A549 (cell line): ENCODE measurements around the gene WDR19. TPM values are rescaled to one million over a fixed set of nuclear protein-coding genes. Genes with fewer than 3 reads are reported as not detected.
A peak's percentile ranks its signal among the peaks of the same experiment; 100 is the strongest.

Experiments
- ATAC-seq, 2 experiments: fragments of 200-7000 bp in 1 of 2; fragments of >200 bp in 1 of 2; cut with Nextera tagmentation in 1 of 2; cut with Tn5 transposase in 1 of 2; 3 replicates each; pipeline versions ENCODE4 v1.8.0 to v1.9.1; 2018 to 2020; ENCODE audit warnings: mild to moderate bottlenecking in 1 of 2, moderate library complexity in 1 of 2
- CTCF ChIA-PET: fragments of 300-600 bp; sonication (Branson Sonifier 250); formaldehyde crosslinking; extraction: SDS; loops from one replicate; lab custom pipeline; 2021; ENCODE audit warnings: antibody characterized with exemption, inconsistent platforms; lab: Yijun Ruan, JAX
- POLR2A ChIA-PET: fragments of 350-600 bp; formaldehyde crosslinking; extraction: SDS; loops from one replicate; lab custom pipeline; 2021; ENCODE audit warnings: antibody characterized with exemption, inconsistent platforms; lab: Yijun Ruan, JAX
- DNase-seq, 2 experiments: peaks; one replicate each; pipeline versions ENCODE4 v3.0.0 to v3.0.0-alpha.2; 2011 to 2016; ENCODE audit warnings: low read depth in 1 of 2, low spot score in 1 of 2
- FAIRE-seq: peaks from 2 replicates; lab custom pipeline; 2011; peaks lifted over from hg19 to GRCh38; lab: Jason Lieb, UNC
- H3K27ac ChIP-seq, 2 experiments: fragments of >200 bp; sonication (Bioruptor Twin); formaldehyde crosslinking; 3 replicates each; pipeline ENCODE4 v1.5.1; 2016 to 2017
- H3K4me1 ChIP-seq: fragments of >200 bp; sonication (Bioruptor Twin); formaldehyde crosslinking; 3 replicates; pipeline ENCODE4 v1.6.1; 2016
- H3K4me2 ChIP-seq: fragments of >200 bp; sonication (Bioruptor Twin); formaldehyde crosslinking; 3 replicates; pipeline ENCODE4 v1.6.1; 2016
- H3K4me3 ChIP-seq: fragments of >200 bp; sonication (Bioruptor Twin); formaldehyde crosslinking; 3 replicates; pipeline ENCODE4 v1.5.1; 2016
- H3K9me3 ChIP-seq: fragments of >200 bp; sonication (Bioruptor Twin); formaldehyde crosslinking; 3 replicates; pipeline ENCODE4 v1.6.1; 2016
- CBX2 ChIP-seq: fragments of 200-600 bp; sonication (generic); IDR thresholded peaks from 2 replicates; pipeline ENCODE4 v1.6.1; 2016; ENCODE audit warnings: low read depth, mild to moderate bottlenecking, borderline replicate concordance
- CEBPB ChIP-seq, 2 experiments: fragments of >200 bp in 1 of 2; sonication (Bioruptor Twin) in 1 of 2; formaldehyde crosslinking in 1 of 2; IDR thresholded peaks; 2 replicates each; pipeline ENCODE4 v1.6.1; 2012 to 2016
- EP300 ChIP-seq, 2 experiments: fragments of >200 bp; sonication (Bioruptor Twin); formaldehyde crosslinking; IDR thresholded peaks; 2 replicates in 1 of 2; 3 replicates in 1 of 2; pipeline ENCODE4 v1.6.1; 2016 to 2017
- ESRRA ChIP-seq: fragments of 150-350 bp; IDR thresholded peaks from 2 replicates; pipeline ENCODE4 v1.6.1; 2014; ENCODE audit warnings: mild to moderate bottlenecking, low read length, borderline replicate concordance
- HDAC2 ChIP-seq: fragments of 200-600 bp; sonication (generic); IDR thresholded peaks from 2 replicates; pipeline ENCODE4 v1.6.1; 2016
- HOXB13 ChIP-seq: fragments of 250-450 bp; sonication (Bioruptor Pico); IDR thresholded peaks from 2 replicates; pipeline ENCODE4 v1.5.0; 2020; ENCODE audit warnings: low read depth, mild to moderate bottlenecking, moderate library complexity
- HOXB5 ChIP-seq: fragments of 250-450 bp; sonication (Bioruptor Pico); IDR thresholded peaks from 2 replicates; pipeline ENCODE4 v1.5.0; 2020; ENCODE audit warnings: mild to moderate bottlenecking, moderate library complexity
- JUNB ChIP-seq: fragments of >200 bp; sonication (Bioruptor Twin); formaldehyde crosslinking; IDR thresholded peaks from 2 replicates; pipeline ENCODE4 v1.6.1; 2016
- KDM5A ChIP-seq: fragments of 200-600 bp; sonication (generic); IDR thresholded peaks from 2 replicates; pipeline ENCODE4 v1.6.1; 2016; ENCODE audit warnings: antibody characterized with exemption, mild to moderate bottlenecking
- MAFK ChIP-seq: fragments of 450-650 bp; IDR thresholded peaks from 2 replicates; pipeline ENCODE4 v1.6.1; 2014; ENCODE audit not compliant: partially characterized antibody
- MYC ChIP-seq: IDR thresholded peaks from 2 replicates; pipeline ENCODE4 v1.6.1; 2012; ENCODE audit warnings: mild to moderate bottlenecking, inconsistent platforms, low read length, improper control_type of control experiment, borderline replicate concordance
- NPAS2 ChIP-seq: fragments of 250-450 bp; sonication (Bioruptor Pico); IDR thresholded peaks from 2 replicates; pipeline ENCODE4 v1.8.0; 2022; ENCODE audit warnings: mild to moderate bottlenecking, moderate library complexity, borderline replicate concordance
- NR3C1 ChIP-seq: fragments of >200 bp; sonication (Bioruptor Twin); formaldehyde crosslinking; IDR thresholded peaks from 3 replicates; pipeline ENCODE4 v1.6.1; 2017
- POLR2A ChIP-seq: IDR thresholded peaks from 2 replicates; pipeline ENCODE4 v1.6.1; 2012; ENCODE audit warnings: mild to moderate bottlenecking, low read length
- RARB ChIP-seq: fragments of 250-450 bp; sonication (Bioruptor Pico); IDR thresholded peaks from 2 replicates; pipeline ENCODE4 v1.8.0; 2021; ENCODE audit warnings: mild to moderate bottlenecking, moderate library complexity
- RFX5 ChIP-seq: fragments of 450-650 bp; IDR thresholded peaks from 2 replicates; pipeline ENCODE4 v1.7.1; 2014; ENCODE audit warnings: antibody characterized with exemption, mild to moderate bottlenecking, moderate library complexity
- SREBF2 ChIP-seq: fragments of 450-650 bp; IDR thresholded peaks from 2 replicates; pipeline ENCODE4 v1.6.1; 2014; ENCODE audit warnings: mild to moderate bottlenecking, moderate library complexity
- TFCP2L1 ChIP-seq: fragments of 250-450 bp; sonication (Bioruptor Pico); IDR thresholded peaks from 2 replicates; pipeline ENCODE4 v1.5.0; 2021; ENCODE audit warnings: mild to moderate bottlenecking
- ZC3H11A ChIP-seq: fragments of 450-650 bp; IDR thresholded peaks from 2 replicates; pipeline ENCODE4 v1.6.1; 2014; ENCODE audit warnings: antibody characterized with exemption, mild to moderate bottlenecking
- ZFP36 ChIP-seq: fragments of 450-650 bp; IDR thresholded peaks from 2 replicates; pipeline ENCODE4 v1.6.1; 2014; ENCODE audit warnings: borderline replicate concordance; ENCODE audit not compliant: partially characterized antibody
- WGBS: methylation state at CpG from one replicate; pipeline ENCODE4 v1.1.6; 2017; ENCODE audit errors: missing lambda C conversion rate; 5-methylcytosine and 5-hydroxymethylcytosine counted together
- polyA plus RNA-seq, 4 experiments: library from polyadenylated mRNA; depleted of rRNA in 3 of 4; stranded (reverse); fragments of >200 nt; fragmentation: RNase III in 1 of 4; extraction: RNeasy Plus Mini Kit Qiagen cat#74134 plus additional on column Dnase treatment in 1 of 4; gene quantifications; 2 replicates in 3 of 4; 3 replicates in 1 of 4; pipeline ENCODE4 v1.2.3, GENCODE V29; 2011 to 2017
- TF ChIP-seq, protein P1 (sequence below): fragments of >200 bp; sonication (Bioruptor Twin); formaldehyde crosslinking; IDR thresholded peaks from 3 replicates; pipeline ENCODE4 v1.6.1; 2016
- TF ChIP-seq, protein P2 (sequence below): fragments of 250-450 bp; sonication (Bioruptor Pico); IDR thresholded peaks from 2 replicates; pipeline ENCODE4 v1.5.0; 2021; ENCODE audit warnings: mild to moderate bottlenecking, moderate library complexity, borderline replicate concordance
- TF ChIP-seq, protein P3 (sequence below): fragments of 450-650 bp; IDR thresholded peaks from 2 replicates; pipeline ENCODE4 v1.6.1; 2014; ENCODE audit warnings: antibody characterized with exemption
- TF ChIP-seq, protein P4 (sequence below): fragments of 200-600 bp; sonication (generic); IDR thresholded peaks from 2 replicates; pipeline ENCODE4 v1.6.1; 2016; ENCODE audit warnings: antibody characterized with exemption, mild to moderate bottlenecking, moderate library complexity

The WDR19 gene
- polyA plus RNA-seq, 2 of the 4 experiments (the other 2 are of a cell fraction) = 12.1 to 30.1 TPM

DNA sequence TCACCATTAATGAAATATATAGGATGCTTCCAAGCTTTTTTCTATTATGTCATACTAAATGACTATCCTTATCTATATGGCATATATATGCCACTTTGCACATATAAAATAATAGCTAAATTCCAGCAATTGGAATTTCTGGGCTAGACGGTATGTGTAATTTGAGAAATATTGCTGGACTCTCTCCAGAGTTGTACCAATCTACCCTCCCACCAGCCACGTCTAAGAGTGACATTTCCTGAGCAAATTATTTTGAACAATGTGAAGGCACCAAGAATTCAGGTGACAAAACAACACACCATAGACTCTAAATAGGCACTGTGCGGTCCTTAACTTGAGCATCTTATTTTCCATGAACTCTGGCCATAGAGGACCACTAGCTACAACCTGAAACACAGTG is 121.5 kb downstream of the WDR19 start:
- CTCF ChIA-PET = interaction anchor here (1.3 kb wide), 1 partner anchor 107 kb away, joined by 3 read pairs; no protein-coding TSS in a partner anchor
- ATAC-seq = no peak
- no peak for TF ChIP-seq HOXB5
- no peak for TF ChIP-seq RFX5
- TF ChIP-seq CEBPB (IDR thresholded peaks at IDR 0.05) = no peak
- TF ChIP-seq CBX2 = no peak
- TF ChIP-seq, protein P1, sequence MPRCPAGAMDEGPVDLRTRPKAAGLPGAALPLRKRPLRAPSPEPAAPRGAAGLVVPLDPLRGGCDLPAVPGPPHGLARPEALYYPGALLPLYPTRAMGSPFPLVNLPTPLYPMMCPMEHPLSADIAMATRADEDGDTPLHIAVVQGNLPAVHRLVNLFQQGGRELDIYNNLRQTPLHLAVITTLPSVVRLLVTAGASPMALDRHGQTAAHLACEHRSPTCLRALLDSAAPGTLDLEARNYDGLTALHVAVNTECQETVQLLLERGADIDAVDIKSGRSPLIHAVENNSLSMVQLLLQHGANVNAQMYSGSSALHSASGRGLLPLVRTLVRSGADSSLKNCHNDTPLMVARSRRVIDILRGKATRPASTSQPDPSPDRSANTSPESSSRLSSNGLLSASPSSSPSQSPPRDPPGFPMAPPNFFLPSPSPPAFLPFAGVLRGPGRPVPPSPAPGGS = no peak
- TF ChIP-seq KDM5A = no peak
- TF ChIP-seq, all 56 proteins: peak for 0
- Histone ChIP-seq H3K4me1 (peaks cover 19% of the 10 kb centered on the region), H3K4me3 (no peak overlapping the region), H3K9me3 (no peaks in the 10 kb centered on the region), H3K27ac (peak overlapping the region in 1 of 2 experiments; percentile 80; a peak in 4 of 6 replicates), H3K4me2 (no peak overlapping the region)
- FAIRE-seq = no peak
- no peak for DNase-seq
- POLR2A ChIA-PET = no interaction called here
- WGBS = 89% methylated on average over 3 of the region's 3 CpGs

DNA sequence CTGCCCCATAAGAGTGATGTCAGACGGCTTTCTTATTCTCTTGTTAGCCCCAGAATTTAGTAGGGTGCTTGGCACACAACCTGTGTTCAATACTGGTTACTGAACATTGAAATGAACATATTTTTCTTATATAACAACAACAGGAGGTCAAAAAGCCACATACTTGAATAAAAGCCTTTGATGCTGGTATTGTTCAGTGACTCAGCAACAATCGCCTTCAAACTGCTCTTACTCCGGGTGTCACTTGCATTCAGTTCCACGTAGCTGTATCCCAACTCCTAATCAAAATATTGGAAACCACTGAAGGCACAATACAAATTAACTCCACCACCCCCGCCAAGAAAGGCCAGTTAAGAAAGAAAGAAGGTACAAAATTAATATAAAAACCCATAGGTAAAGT is 122.3 kb downstream of the WDR19 start:
- WGBS = 59% methylated on average over 5 of the region's 5 CpGs
- Histone ChIP-seq H3K9me3 (no peaks in the 10 kb centered on the region), H3K4me3 (no peak overlapping the region), H3K27ac (peak overlapping the region; percentile 50 to 80), H3K4me1 (peaks cover 19% of the 10 kb centered on the region), H3K4me2 (peak overlapping the region; percentile 27)
- CTCF ChIA-PET = no interaction called here
- ATAC-seq (no peak), FAIRE-seq (no peak), DNase-seq (peak in 1 of 2 experiments; percentile 16)
- TF ChIP-seq MYC (no peak), MAFK (peak; percentile 30)
- POLR2A ChIA-PET = no interaction called here

DNA sequence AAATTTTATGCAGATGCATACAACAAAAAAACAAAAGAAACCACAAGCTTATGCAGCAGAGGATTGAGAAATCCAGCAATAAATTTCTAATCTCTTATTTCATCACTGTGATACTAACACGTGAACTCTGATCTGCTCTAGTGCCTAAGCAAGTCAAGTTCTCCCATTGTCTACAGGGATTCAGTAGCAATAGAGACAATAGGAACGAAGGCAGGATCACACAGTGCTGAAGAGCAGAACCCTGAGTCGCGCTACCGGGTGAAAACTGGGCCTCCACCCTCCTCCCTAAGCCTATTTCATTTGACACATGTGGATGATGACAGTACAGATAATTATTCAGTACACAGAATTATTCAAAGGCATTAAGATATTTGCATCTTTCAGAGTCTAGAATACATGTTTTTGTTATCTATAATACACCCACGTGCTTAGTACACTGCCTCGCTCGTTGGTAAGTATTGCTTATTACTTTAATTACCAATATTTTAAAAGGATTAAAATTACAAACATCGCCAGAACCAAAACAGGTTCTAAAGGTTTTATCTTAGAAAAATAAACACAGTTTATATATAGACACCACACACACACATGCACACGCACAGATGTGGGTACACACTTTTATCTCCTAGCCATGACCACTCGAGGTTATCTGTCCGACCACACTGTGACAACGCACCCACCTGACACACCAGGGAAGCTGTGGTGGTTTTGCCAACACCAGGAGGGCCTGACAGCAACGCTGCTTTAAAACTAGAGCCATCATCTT is 123.8 kb downstream of the WDR19 start:
- Histone ChIP-seq H3K4me3 (no peak overlapping the region), H3K9me3 (no peaks in the 10 kb centered on the region), H3K27ac (0 out of 6 replicates have a peak overlapping the region, but pooled peaks of 1 of the 2 experiments have one; percentile 25), H3K4me1 (peaks cover 19% of the 10 kb centered on the region), H3K4me2 (no peak overlapping the region)
- DNase-seq (no peak), ATAC-seq (no peak), FAIRE-seq (no peak)
- CTCF ChIA-PET = no interaction called here
- POLR2A ChIA-PET = interaction anchor here (0.6 kb wide), 1 partner anchor 36 kb away, joined by 3 read pairs; no protein-coding TSS in a partner anchor
- WGBS = 82% methylated on average over 14 of the region's 14 CpGs
- TF ChIP-seq, protein P2, sequence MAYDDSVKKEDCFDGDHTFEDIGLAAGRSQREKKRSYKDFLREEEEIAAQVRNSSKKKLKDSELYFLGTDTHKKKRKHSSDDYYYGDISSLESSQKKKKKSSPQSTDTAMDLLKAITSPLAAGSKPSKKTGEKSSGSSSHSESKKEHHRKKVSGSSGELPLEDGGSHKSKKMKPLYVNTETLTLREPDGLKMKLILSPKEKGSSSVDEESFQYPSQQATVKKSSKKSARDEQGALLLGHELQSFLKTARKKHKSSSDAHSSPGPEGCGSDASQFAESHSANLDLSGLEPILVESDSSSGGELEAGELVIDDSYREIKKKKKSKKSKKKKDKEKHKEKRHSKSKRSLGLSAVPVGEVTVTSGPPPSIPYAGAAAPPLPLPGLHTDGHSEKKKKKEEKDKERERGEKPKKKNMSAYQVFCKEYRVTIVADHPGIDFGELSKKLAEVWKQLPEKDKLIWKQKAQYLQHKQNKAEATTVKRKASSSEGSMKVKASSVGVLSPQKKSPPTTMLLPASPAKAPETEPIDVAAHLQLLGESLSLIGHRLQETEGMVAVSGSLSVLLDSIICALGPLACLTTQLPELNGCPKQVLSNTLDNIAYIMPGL (CRISPR knock-in tag) = no peak
- TF ChIP-seq RARB (CRISPR knock-in tag) (no peak), EP300 (IDR thresholded peaks at IDR 0.05) (no peak), HOXB13 (CRISPR knock-in tag) (no peak), NPAS2 (CRISPR knock-in tag) (no peak), ESRRA (no peak), SREBF2 (no peak), JUNB (no peak), TFCP2L1 (CRISPR knock-in tag) (no peak), HDAC2 (no peak), CBX2 (no peak), POLR2A (no peak), ZFP36 (no peak), ZC3H11A (no peak), NR3C1 (no peak)
- TF ChIP-seq, protein P3, sequence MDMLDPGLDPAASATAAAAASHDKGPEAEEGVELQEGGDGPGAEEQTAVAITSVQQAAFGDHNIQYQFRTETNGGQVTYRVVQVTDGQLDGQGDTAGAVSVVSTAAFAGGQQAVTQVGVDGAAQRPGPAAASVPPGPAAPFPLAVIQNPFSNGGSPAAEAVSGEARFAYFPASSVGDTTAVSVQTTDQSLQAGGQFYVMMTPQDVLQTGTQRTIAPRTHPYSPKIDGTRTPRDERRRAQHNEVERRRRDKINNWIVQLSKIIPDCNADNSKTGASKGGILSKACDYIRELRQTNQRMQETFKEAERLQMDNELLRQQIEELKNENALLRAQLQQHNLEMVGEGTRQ = no peak
- TF ChIP-seq, protein P4, sequence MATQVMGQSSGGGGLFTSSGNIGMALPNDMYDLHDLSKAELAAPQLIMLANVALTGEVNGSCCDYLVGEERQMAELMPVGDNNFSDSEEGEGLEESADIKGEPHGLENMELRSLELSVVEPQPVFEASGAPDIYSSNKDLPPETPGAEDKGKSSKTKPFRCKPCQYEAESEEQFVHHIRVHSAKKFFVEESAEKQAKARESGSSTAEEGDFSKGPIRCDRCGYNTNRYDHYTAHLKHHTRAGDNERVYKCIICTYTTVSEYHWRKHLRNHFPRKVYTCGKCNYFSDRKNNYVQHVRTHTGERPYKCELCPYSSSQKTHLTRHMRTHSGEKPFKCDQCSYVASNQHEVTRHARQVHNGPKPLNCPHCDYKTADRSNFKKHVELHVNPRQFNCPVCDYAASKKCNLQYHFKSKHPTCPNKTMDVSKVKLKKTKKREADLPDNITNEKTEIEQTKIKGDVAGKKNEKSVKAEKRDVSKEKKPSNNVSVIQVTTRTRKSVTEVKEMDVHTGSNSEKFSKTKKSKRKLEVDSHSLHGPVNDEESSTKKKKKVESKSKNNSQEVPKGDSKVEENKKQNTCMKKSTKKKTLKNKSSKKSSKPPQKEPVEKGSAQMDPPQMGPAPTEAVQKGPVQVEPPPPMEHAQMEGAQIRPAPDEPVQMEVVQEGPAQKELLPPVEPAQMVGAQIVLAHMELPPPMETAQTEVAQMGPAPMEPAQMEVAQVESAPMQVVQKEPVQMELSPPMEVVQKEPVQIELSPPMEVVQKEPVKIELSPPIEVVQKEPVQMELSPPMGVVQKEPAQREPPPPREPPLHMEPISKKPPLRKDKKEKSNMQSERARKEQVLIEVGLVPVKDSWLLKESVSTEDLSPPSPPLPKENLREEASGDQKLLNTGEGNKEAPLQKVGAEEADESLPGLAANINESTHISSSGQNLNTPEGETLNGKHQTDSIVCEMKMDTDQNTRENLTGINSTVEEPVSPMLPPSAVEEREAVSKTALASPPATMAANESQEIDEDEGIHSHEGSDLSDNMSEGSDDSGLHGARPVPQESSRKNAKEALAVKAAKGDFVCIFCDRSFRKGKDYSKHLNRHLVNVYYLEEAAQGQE = no peak
